Stimulated activated CD4-positive, alpha-beta T cell treated with anti-CD3 and anti-CD28 coated beads, Interleukin-12 subunit alpha, Interleukin-12 subunit beta, amount 100 ng/mL, for 24 hours (primary cell): ENCODE measurements around the gene PRICKLE1.

ENCODE experiments used
- DNase-seq, 2 experiments: peaks; one replicate each; pipeline ENCODE4 v3.0.0-alpha.2; 2020; ENCODE audit warnings: low read depth in 2 of 2

Gene PRICKLE1

GRCh38 chr12:42588524-42589464 is 752 bp downstream of the PRICKLE1 start:
- no peak for DNase-seq

- DNase-seq = no peak
Measured at GRCh38 chr12:42587601-42588523, 1.7 kb downstream of the PRICKLE1 start.

GRCh38 chr12:42586268-42586667 is 3.3 kb downstream of the PRICKLE1 start:
- DNase-seq = no peak

- no peak for DNase-seq
Measured at GRCh38 chr12:42585841-42586216, 3.7 kb downstream of the PRICKLE1 start.

GRCh38 chr12:42585154-42585840 is 4.2 kb downstream of the PRICKLE1 start:
- no peak for DNase-seq

- no peak for DNase-seq
Measured at GRCh38 chr12:42584651-42585111, 4.9 kb downstream of the PRICKLE1 start.

- no peak for DNase-seq
Measured at GRCh38 chr12:42583016-42583415, 6.5 kb downstream of the PRICKLE1 start.

- no peak for DNase-seq
Measured at GRCh38 chr12:42582498-42582897, 7.0 kb downstream of the PRICKLE1 start.

GRCh38 chr12:42582050-42582449 is 7.5 kb downstream of the PRICKLE1 start:
- no peak for DNase-seq

GRCh38 chr12:42576374-42576773 is 13.2 kb downstream of the PRICKLE1 start:
- DNase-seq = no peak

- DNase-seq = no peak
Measured at GRCh38 chr12:42575717-42576116, 13.8 kb downstream of the PRICKLE1 start.

- no peak for DNase-seq
Measured at GRCh38 chr12:42574851-42575266, 14.7 kb downstream of the PRICKLE1 start.

- DNase-seq = no peak
Measured at GRCh38 chr12:42571327-42572009, 18.1 kb downstream of the PRICKLE1 start.

GRCh38 chr12:42570076-42570475 is 19.5 kb downstream of the PRICKLE1 start:
- no peak for DNase-seq

- DNase-seq = no peak
Measured at GRCh38 chr12:42568952-42569915, 20.3 kb downstream of the PRICKLE1 start.

- no peak for DNase-seq
Measured at GRCh38 chr12:42565633-42566032, 23.9 kb downstream of the PRICKLE1 start.

GRCh38 chr12:42564996-42565395 is 24.6 kb downstream of the PRICKLE1 start:
- DNase-seq = no peak

- DNase-seq = no peak
Measured at GRCh38 chr12:42564556-42564955, 25.0 kb downstream of the PRICKLE1 start.

GRCh38 chr12:42560977-42561376 is 28.6 kb downstream of the PRICKLE1 start:
- DNase-seq = no peak

GRCh38 chr12:42557586-42558172 is 31.9 kb downstream of the PRICKLE1 start:
- no peak for DNase-seq
